ENCODE data around the gene EFCAB5. TPM values are rescaled to one million over a fixed set of nuclear protein-coding genes. Genes with fewer than 3 reads are reported as not detected.

Gene EFCAB5
- total RNA-seq, 1 experiment from 2014 or later = not detected

GRCh38 chr17:29958947-29959657 is 17.7 kb downstream of the EFCAB5 start:
- no peaks in the 10 kb centered on the region for H3K27me3 ChIP-seq (ENCODE audit: control insufficient read depth, insufficient read depth, low read length)
- no peak for DNase-seq
- no peaks in the 10 kb centered on the region for H3K36me3 ChIP-seq (replicated peaks; ENCODE audit: control insufficient read depth, insufficient read depth, low read length)
- no peak overlapping the region for H3K4me3 ChIP-seq (ENCODE audit: insufficient read depth, low read depth, low read length)

GRCh38 chr17:29959658-29960337 is 18.4 kb downstream of the EFCAB5 start:
- H3K4me3 ChIP-seq (ENCODE audit: insufficient read depth, low read depth, low read length) = no peak overlapping the region
- DNase-seq = no peak
- H3K36me3 ChIP-seq (replicated peaks; ENCODE audit: control insufficient read depth, insufficient read depth, low read length) = no peaks in the 10 kb centered on the region
- no peaks in the 10 kb centered on the region for H3K27me3 ChIP-seq (ENCODE audit: control insufficient read depth, insufficient read depth, low read length)

- Histone ChIP-seq H3K27me3 (ENCODE audit: control insufficient read depth, insufficient read depth, low read length) (no peaks in the 10 kb centered on the region), H3K4me3 (ENCODE audit: insufficient read depth, low read depth, low read length) (no peak overlapping the region), H3K36me3 (replicated peaks; ENCODE audit: control insufficient read depth, insufficient read depth, low read length) (no peaks in the 10 kb centered on the region)
- no peak for DNase-seq
Measured at GRCh38 chr17:29962656-29963055, 21.2 kb downstream of the EFCAB5 start.

GRCh38 chr17:29968271-29968670 is 26.8 kb downstream of the EFCAB5 start:
- no peak for DNase-seq
- H3K36me3 ChIP-seq (replicated peaks; ENCODE audit: control insufficient read depth, insufficient read depth, low read length) = no peaks in the 10 kb centered on the region
- H3K27me3 ChIP-seq (ENCODE audit: control insufficient read depth, insufficient read depth, low read length) = no peaks in the 10 kb centered on the region
- no peak overlapping the region for H3K4me3 ChIP-seq (ENCODE audit: insufficient read depth, low read depth, low read length)

GRCh38 chr17:29972277-29972676 is 30.8 kb downstream of the EFCAB5 start:
- Histone ChIP-seq H3K27me3 (ENCODE audit: control insufficient read depth, insufficient read depth, low read length) (no peaks in the 10 kb centered on the region), H3K4me3 (ENCODE audit: insufficient read depth, low read depth, low read length) (no peak overlapping the region), H3K36me3 (replicated peaks; ENCODE audit: control insufficient read depth, insufficient read depth, low read length) (no peaks in the 10 kb centered on the region)
- DNase-seq = peak; percentile 4

GRCh38 chr17:29973005-29973404 is 31.6 kb downstream of the EFCAB5 start:
- no peak overlapping the region for H3K4me3 ChIP-seq (ENCODE audit: insufficient read depth, low read depth, low read length)
- no peaks in the 10 kb centered on the region for H3K36me3 ChIP-seq (replicated peaks; ENCODE audit: control insufficient read depth, insufficient read depth, low read length)
- H3K27me3 ChIP-seq (ENCODE audit: control insufficient read depth, insufficient read depth, low read length) = no peaks in the 10 kb centered on the region
- no peak for DNase-seq

GRCh38 chr17:29977836-29978235 is 36.4 kb downstream of the EFCAB5 start:
- H3K27me3 ChIP-seq (ENCODE audit: control insufficient read depth, insufficient read depth, low read length) = no peaks in the 10 kb centered on the region
- no peak overlapping the region for H3K4me3 ChIP-seq (ENCODE audit: insufficient read depth, low read depth, low read length)
- no peak for DNase-seq
- H3K36me3 ChIP-seq (replicated peaks; ENCODE audit: control insufficient read depth, insufficient read depth, low read length) = no peaks in the 10 kb centered on the region

- H3K4me3 ChIP-seq (ENCODE audit: insufficient read depth, low read depth, low read length) = no peak overlapping the region
- no peaks in the 10 kb centered on the region for H3K27me3 ChIP-seq (ENCODE audit: control insufficient read depth, insufficient read depth, low read length)
- DNase-seq = no peak
- H3K36me3 ChIP-seq (replicated peaks; ENCODE audit: control insufficient read depth, insufficient read depth, low read length) = no peaks in the 10 kb centered on the region
Measured at GRCh38 chr17:29980261-29980660, 38.8 kb downstream of the EFCAB5 start.

- H3K27me3 ChIP-seq (ENCODE audit: control insufficient read depth, insufficient read depth, low read length) = no peaks in the 10 kb centered on the region
- DNase-seq = no peak
Measured at GRCh38 chr17:29982991-29983653, 41.7 kb downstream of the EFCAB5 start.

GRCh38 chr17:29996458-29996857 is 55.0 kb downstream of the EFCAB5 start:
- no peaks in the 10 kb centered on the region for H3K27me3 ChIP-seq (ENCODE audit: control insufficient read depth, insufficient read depth, low read length)
- no peak for DNase-seq
- no peaks in the 10 kb centered on the region for H3K36me3 ChIP-seq (replicated peaks; ENCODE audit: control insufficient read depth, insufficient read depth, low read length)
- no peak overlapping the region for H3K4me3 ChIP-seq (ENCODE audit: insufficient read depth, low read depth, low read length)

More at GRCh38 chr17:29982991-29983653, 41.7 kb downstream of the EFCAB5 start:
- H3K36me3 ChIP-seq (replicated peaks; ENCODE audit: control insufficient read depth, insufficient read depth, low read length) = no peaks in the 10 kb centered on the region
- no peak overlapping the region for H3K4me3 ChIP-seq (ENCODE audit: insufficient read depth, low read depth, low read length)

- DNase-seq = no peak
- H3K4me3 ChIP-seq (ENCODE audit: insufficient read depth, low read depth, low read length) = no peak overlapping the region
- no peaks in the 10 kb centered on the region for H3K27me3 ChIP-seq (ENCODE audit: control insufficient read depth, insufficient read depth, low read length)
- H3K36me3 ChIP-seq (replicated peaks; ENCODE audit: control insufficient read depth, insufficient read depth, low read length) = no peaks in the 10 kb centered on the region
Measured at GRCh38 chr17:30000001-30000754, 58.7 kb downstream of the EFCAB5 start.

GRCh38 chr17:30000755-30001257 is 59.4 kb downstream of the EFCAB5 start:
- Histone ChIP-seq H3K27me3 (ENCODE audit: control insufficient read depth, insufficient read depth, low read length) (no peaks in the 10 kb centered on the region), H3K36me3 (replicated peaks; ENCODE audit: control insufficient read depth, insufficient read depth, low read length) (no peaks in the 10 kb centered on the region), H3K4me3 (ENCODE audit: insufficient read depth, low read depth, low read length) (no peak overlapping the region)
- DNase-seq = no peak

GRCh38 chr17:30002088-30002487 is 60.7 kb downstream of the EFCAB5 start:
- no peak for DNase-seq
- Histone ChIP-seq H3K36me3 (replicated peaks; ENCODE audit: control insufficient read depth, insufficient read depth, low read length) (no peaks in the 10 kb centered on the region), H3K27me3 (ENCODE audit: control insufficient read depth, insufficient read depth, low read length) (no peaks in the 10 kb centered on the region), H3K4me3 (ENCODE audit: insufficient read depth, low read depth, low read length) (no peak overlapping the region)

GRCh38 chr17:30005709-30006320 is 64.4 kb downstream of the EFCAB5 start:
- Histone ChIP-seq H3K36me3 (replicated peaks; ENCODE audit: control insufficient read depth, insufficient read depth, low read length) (no peaks in the 10 kb centered on the region), H3K27me3 (ENCODE audit: control insufficient read depth, insufficient read depth, low read length) (no peaks in the 10 kb centered on the region), H3K4me3 (ENCODE audit: insufficient read depth, low read depth, low read length) (no peak overlapping the region)
- DNase-seq = no peak

Measured in H7 (cell line).